ENCODE results near the gene PADI4.

PADI4 gene

DNA sequence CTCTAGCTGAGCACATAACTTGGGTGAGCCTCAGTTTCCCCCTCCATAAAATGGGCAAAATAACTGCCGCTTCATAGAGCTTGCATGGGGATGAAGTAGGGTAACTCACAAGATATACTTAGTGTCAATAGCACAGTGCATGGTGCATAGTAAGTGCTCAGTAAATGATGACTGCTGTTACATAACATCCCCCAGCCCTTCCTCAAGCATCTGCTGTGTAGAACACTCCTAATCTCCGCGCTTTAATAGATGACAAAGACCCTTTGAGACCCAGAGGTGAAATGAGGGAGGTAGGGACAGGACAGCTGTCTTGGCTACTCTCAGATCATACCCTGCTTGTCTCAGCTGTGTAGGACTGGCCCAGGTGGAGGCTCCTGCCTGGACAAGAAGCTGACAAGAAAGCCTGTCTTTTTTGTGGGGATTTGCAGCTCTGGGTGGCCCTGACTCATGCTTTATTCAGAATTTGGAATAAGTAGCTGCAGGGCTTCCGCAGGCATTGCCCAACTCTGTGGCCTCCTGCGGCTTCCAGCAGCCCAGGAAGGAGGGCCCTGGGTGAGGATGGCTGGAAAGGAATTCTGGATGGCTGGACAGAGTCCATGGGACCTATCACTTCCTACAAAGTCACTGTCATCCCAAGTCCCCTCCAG, 20.7 kb upstream of the PADI4 start:
- no peak for DNase-seq

DNA sequence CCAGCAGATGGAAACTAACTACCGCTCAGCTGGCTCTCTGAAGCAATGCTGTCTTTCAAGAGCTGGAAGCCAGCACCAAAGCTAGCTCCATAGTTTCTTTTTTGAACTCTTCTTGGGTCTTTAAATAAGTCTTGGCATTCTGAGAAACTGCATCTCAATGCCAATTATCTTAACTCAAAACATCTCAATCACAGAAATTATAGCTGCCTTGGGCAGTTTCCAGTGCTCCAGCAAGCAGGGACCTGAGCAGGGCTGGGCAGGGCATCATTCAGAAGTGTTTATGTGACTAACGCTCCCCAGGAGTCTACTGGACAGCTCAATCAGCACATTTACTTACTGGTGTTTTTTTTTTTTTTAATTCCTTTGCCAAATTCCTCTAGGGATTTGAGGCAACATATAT, 18.3 kb upstream of the PADI4 start:
- no peak for DNase-seq

DNA sequence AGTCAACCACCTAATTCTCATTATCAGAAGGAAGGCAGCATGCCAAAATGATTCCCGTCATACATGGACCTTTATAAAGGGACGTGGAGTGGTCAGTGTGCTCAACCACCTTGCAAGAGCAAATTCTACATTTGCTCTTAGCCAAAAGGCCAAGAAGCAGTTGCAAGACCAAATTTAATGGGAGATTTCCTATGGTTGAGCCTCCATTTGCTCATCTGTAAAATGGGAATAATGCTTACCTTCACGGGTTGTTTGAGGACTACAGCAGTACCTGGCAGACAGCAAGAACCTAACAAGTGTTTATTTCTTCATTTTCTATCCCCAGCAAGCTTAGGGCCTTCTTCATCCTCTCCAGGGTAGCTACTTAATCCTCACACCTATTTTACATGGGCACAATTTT, 17.4 kb upstream of the PADI4 start:
- DNase-seq, result no peak

DNA sequence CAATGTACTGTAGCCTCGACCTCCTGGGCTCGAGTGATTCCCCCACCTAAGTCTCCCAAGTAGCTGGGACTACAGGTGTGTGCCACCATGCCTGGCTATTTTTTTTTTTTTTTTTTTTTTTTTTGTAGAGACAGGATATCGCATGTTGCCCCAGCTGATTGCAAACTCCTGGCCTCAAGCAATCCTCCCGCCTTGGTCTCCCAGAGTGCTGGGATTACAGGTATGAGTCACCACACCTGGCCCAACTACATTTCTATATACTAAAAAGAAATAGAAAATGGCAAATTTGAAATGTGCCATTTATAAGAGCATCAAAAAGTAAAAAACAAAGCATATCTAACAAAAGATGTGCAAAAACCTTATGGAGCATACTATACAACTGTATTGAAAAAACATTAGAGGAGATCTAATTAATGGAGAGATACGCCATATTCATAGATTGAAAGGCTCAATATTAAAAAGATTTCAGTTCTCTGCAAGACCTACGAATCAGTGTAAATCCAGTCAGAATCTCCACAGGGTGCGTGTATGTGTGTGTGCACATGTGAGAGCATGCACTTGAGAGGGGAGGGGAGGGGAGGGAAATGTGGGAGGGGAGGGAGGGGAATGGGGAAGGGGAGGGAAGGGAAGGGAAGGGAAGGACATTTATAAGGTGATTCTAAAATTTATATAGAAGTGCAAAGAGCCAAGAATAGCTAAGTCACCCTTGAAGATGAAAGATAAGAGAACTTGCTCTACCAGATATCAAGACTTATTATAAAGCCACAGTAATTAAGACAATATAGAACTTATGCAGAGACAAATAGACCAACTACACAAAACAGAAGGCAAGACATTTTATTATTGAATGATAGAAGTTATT, 15.5 kb upstream of the PADI4 start:
- no peak for DNase-seq

DNA sequence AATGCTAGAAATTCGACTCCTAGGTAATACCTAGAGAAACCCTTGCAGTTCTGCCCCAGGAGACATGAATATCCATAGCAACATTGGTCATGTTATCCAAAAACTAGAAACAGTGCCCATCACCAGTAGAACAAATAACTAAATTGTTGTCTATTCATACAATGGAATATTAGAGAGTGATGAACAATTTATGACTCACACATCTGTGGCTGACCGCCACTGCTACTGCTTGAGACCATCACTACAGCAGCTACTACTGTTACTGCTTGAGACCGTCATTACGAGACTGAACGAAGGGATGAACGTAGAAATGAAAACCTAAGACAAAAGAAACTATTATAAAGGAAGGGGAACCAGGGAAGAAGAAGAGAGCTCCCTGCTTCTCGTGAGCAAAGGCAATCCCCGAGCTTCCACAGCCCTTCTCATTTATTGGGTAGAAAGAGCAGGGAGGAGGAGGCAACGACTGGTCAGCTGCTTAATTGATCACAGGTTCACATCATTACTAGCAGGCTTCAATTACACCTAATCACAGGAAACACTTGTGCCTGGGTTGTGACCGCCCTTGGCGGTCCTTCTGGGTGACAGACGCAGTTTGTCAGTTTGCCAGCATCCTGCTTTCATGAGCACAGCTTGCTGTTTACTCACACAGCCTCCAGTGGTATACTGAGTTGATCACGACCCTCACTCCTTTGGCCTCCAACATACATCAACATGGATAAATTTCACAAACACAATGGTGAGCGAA, 14.1 kb upstream of the PADI4 start:
- no peak for DNase-seq

DNA sequence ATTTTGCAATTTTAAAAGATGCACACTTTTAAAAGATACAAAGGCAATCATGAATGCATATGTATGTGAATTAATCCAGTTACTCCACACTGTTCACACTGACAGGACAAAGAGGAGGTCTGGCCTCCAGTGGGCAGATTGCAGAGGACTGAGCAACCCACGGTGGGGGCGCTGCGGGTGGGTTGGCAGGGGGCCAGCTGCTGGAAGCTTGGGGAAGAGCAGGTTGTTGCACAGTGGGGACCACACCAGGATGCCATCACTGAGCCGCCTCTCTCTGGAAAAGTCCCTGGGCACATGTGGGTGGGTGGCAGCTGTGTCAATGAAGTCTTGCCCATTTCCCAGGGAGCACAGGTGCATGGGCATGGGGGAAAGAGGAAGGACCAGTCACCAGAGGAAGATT, 12.7 kb upstream of the PADI4 start:
- DNase-seq, result no peak

DNA sequence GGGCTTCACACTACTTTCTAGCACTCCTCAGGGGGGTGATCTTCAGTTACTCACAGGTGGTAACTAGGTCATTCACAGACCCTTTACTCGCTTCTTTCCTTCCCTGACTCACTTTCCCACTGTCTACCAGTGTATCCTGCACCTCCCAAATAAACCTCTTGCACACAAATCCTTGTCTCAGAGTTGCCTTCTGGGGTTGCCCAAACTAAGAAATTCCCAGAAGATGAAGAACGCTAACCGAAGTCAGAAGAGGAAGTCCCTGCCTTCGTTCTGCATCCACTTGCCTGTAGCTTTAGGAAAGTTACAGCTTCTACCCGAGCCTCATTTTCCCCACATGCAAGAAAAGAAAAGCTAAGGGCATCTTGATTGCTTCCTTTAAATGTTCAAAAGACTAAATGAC, 11.9 kb upstream of the PADI4 start:
- no peak for DNase-seq

DNA sequence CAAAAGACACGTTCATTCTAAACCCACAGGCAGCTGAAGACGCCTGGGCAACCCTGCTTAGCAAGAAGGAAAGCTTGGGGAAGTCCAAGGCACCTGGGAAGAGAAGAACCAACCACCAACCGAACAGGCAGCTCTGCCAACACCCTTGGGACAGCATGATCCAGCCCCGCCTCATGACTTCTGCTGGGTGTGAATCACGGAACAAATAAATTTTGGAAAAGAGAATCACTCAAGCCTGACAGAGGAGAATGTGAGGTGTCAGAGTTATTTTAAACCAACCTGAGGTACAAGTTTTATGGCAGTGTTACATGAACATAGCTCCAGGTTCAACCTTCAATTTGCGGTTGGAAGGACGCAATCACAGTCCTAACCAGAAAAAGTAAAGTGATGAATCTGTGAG, 10.0 kb upstream of the PADI4 start:
- DNase-seq, result no peak

DNA sequence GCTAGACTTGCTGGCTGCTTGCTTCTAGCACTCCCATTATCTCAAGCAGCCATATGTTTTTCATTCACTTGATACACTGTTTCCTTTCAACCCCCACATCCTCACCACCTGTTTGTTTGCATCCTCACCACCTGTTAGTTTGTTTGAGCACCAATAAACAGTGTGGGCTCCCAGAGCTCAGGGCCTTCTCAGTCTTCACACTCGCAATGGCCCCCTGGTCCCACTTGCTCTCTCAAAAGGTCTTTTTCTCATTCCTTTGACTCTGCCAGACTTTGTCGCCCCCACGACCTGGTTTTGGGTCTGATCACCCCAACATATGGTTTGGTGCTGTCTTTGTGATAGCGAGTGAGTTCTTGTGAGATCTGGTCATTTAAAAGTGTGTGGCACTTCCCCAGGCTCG, 6.2 kb upstream of the PADI4 start:
- no peak for DNase-seq

DNA sequence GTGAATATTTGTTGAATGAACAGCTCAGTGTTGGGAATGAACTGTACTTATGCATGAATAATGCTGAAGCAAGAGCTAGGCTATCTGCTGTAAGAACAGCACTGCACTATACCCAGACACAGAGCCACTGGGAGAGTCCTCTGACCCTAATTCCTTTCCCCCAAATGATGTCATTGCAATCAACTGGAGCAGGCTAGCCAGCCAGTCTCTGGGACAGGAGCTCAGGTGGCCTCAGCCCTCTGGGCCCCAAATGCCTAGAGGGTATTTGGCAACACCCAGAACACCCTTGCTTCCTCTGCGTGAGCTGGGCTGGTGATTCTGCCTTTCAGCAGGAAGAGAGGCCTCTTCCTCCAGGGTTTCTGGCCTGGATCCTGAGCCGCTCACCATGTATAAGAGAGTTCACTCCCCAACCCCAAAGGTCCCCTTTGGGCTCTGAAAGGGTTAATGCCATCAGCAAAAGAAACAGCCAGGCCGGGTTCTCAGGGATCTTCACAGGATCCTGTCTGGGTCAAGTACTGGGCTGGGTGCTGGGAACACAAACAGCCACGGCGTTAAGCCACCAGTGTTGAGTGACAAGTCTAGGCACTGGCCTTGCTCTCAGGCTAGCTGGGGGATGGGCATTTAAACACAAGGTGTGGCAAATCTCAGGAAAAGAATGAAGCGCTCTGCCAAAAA, 3.7 kb upstream of the PADI4 start:
- DNase-seq, result no peak

DNA sequence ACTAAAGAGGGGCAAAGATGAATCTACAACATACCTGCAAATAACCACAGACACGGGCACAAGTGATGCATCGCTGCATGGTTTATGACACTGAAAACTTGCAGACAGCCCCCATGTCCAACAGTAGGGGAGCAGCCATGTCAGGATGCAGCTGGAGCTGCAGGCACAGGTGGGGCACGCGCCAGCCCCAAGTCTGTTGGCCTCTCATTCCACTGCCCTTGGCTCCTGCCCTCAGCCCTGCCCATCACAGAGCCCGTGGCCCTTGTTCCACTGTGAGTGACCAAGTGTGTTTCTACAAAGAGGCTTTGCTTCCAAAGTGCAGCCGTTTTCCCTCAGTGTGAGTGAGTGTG, 3.2 kb upstream of the PADI4 start:
- no peak for DNase-seq

DNA sequence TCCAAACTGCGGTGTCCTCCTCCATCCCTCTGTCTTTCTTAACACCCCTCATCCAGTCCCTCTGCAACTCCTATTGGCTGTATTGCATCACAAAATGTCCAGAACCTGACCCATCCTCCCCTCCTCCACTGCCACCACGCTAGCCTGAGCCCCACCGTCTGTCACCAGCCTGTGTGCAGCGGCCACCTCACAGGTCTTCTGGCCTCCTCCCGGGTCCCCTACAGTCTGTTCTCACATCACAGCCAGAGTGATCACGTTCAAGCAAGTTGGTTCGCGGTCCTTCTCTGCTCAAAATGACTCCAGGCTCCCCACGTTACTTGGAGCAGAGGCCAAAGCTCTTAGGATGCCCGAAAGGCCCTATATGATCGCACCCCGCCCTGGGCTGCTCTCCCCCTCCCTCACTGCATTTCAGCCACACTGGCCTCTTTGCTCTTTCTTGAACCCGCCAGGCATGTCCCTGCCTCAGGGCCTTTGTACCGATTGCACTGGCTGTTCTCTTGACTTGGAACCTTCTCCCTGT, 2.4 kb upstream of the PADI4 start:
- DNase-seq, result no peak

DNA sequence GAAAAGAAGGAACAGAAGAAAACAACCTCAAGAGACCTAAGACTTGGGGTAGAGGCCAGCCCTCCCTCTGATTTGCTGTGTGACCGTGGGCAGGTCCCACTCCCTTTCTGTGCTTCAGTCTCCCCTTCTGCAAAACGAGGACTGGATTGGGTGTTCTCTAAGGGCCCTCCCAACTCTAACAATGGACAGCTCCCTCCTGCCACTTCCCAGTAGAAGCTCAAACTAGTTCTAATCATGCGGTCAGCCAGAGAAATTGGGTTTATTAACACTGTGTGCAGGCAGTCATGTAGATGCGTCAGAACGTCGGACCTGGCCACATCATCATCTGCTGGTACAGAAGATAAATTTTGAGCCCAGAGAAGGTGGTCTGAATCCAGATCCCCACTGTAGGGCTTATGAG, 1.6 kb upstream of the PADI4 start:
- DNase-seq, result no peak

DNA sequence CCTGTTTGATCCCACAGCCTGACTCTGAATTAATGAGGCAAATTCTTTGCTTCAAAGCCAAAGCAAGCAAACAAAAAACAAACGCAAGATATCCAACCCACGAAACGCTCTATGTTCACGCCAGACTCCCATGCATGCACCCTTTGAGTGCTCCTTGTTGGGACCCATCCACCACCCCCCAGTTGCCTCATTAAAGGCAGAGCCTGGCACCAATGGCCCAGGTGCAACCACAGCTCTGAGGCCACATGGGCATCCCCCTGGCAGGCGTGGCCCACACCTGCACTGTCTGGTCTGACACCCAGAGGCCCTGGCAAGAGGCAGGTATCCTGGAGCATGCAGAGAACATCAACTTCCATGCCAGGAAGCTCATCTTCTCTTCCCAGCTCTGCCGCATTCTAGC, 1.1 kb upstream of the PADI4 start:
- no peak for DNase-seq

DNA sequence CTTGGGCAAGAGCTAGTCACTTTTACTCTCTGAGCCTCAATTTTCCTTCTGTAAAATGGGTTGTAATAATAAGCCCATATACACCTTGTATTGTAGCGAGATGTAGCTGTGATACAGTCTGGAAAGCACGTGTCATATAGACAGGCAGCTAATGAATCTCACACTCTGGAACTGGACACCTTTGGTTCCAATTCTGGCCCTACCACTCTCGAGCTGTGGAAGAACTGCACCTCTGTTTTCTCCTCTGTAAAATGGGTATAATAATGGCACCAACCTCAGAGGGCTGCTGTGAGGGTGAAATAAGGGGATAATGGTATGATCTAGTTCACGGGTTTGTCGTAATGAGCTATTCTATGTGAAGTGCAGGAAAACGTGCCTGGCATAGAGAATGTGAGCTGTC, 668 bp upstream of the PADI4 start:
- no peak for DNase-seq

DNA sequence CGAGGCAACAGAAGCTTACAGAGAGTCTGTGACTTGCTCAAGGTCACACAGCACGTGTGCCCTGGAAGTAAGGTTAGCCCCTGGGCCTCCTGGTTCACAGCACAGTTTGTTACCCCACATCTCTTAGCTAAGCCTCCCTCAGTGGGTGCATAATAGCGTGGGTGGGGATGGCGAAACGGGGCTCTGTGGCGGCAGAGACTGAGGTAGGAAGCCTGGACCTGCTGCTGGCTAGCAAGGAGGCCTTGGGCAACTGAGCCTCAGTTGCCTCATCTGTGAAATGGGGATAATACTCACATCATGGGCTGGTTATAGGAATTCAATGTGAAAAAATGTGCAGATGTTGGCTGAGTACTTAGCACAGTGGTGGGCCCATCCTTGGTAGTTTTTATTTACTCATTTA, 596 bp downstream of the PADI4 start:
- no peak for DNase-seq

DNA sequence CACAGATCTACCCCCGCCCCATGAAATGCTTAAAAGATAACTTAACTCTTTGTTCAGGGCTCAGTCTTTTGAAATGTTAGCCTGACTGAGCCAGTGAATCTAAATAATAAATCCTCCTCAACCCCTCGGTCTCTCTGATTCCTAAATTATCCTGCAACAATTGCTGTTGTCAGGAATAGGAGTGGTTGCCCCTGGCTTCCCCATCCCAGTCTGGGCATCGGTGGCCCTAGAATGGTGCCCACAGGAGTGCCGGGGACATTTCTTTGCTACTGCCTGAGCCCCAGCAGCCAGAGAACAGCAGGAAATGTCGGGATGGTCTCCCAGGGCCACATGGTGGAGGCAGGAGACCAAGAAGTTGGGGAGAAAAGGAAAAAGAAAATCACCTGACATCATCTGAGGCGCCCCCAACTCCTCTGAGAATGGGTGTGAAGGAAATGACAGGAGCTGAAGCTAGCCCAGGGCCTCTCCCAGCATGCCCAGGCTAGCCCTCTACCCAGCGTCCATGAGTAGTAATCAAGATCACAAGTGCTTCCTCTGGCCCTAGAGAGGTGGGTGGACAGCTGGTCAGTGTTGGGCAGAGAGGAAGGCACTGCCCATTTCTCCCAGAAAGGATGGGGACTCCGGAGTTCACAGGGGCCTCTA, 1.6 kb downstream of the PADI4 start:
- no peak for DNase-seq

DNA sequence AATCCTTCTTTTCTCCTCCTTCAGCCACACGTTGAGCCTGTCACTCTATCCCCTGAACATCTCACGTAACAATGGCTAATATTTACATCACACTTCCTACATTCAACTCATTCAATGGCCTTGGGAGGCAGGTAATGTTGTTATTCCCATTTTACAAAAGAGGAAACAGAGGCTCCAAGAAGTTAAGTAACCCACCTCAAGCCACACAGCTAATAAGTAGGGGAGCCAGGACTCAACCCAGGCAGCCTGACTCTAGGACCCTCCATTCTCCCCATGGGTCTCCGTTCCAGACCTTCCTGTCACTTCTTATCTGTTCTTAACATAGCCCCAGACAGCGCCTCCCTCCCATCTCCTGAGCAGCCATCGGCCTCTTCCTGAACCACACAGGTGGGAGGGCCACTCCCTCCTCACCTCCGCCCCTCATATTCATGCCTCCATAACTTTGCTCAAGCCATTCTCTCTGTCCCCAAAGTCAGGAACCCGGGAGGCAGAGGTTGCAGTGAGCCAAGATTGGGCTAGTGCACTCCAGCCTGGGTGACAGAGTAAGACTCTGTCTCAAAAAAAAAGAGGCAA, 2.2 kb downstream of the PADI4 start:
- DNase-seq, result no peak

DNA sequence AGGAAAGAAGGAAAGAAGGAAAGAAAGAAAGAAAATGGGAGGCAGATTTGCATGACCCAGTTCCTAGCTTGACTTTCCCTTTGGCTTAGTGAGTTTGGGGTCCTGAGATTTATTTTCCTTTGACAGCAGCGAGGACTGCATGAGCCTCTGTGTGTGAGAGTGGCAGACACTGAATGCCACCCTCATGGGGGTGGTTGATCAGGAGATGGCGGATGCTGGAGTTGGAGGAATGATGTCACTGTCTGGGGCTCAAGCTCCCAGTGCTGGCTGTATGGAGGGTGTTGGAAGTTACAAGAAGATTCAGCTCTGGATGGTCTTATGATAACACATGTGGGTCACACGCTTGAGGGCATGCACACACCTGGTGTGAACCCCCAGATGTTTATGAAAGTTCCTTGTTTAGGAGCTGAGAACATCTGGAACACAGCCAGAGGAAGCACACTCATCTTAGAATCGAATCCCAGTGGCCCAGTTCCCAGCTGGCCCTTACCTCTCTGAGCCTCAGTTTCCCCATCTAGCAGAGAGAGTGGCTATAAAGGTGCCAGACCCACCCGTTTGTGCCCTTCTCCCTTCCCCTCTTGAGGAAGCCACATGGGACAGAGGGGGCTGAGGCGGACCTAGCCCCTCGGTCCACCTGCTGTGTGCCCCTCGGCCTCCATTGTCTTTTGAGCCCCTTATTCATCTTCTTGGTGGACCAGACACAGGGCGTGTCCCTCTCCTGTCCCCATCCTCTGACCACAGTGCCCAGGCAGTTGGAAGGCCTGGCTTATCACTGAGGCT, 5.7 kb downstream of the PADI4 start:
- DNase-seq, result no peak

DNA sequence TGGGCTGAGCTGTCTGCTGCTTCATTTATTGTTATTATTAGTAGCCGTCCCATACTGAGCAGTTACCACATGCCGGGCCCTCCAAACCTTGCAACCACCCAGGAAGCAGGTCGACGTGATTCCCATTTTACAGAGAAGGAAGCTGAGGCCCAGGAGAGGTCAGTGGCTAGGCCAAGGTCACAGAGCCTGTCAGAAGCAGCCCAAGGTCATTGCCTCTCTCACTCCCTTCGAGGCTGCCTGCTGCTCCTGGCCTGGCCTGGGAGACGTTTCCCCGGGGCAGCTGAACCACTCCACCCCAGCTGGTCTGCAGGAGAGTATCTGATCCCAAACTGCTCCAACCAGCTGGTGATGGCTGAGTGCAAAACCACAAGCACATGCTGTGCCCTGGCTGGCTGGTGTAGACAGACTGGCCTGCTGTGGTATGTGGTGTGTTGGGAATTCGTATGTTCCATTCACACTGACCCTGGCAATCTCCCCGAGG, 6.5 kb downstream of the PADI4 start:
- DNase-seq, result no peak

DNA sequence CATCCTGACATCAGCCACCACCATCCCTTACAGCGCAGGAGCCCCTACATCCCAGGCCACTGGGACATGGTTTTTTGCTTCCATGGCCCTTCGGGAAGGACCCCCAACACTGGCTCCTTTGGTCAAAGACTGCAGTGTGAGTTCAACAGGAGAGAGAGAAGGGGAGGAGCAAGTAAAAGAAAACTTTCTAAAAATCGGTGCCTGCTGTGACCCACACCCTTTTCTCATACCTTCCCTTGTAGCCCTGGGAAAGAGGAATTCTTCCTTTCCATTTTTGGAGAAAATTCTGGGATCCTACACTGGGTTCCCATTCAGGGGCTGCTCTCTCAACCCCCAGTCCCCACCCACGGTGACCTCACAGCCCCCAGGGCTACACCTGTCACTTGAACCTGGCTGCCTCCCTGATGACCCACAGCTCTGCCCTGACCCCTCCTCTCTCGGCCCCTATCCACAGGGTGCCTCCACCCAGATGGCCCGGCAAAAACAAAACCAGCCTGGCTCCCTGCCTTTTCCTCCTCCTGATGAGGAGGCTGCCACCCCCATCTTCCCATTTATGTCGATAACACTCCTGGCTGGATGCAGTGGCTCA, 7.6 kb downstream of the PADI4 start:
- DNase-seq, result no peak
